ENCODE data around the gene CADM1. TPM values are rescaled to one million over a fixed set of nuclear protein-coding genes. Genes with fewer than 3 reads are reported as not detected.

Gene CADM1
- total and polyA plus RNA-seq, 2 donors (not counting 3 experiments of a cell fraction or from before 2014, with no cell fraction given): 0.52 to 2.6 TPM

DNA sequence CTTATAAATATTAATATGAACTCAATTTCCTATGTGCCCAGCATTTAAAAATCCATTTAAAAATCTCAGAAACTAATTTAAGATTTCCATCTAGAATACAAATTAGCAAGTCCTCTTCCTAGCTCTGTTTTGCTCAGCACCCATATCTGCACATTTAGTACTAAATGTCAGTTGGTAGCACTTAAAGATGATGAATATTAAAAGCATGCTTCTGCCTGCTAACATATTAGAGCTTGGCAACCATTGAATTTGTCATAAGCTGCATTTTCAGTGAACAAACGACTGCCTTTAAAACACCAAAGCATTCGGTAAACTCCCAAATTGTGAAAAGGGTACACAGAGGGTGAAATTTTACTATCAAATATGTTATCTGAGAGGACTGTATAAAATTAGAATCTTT, 177.7 kb downstream of the CADM1 start:
- no peaks in the 10 kb centered on the region for H3K4me1 ChIP-seq (ENCODE audit: control insufficient read depth, extremely low read depth, insufficient read depth, low read length)
- no peak overlapping the region for H3K4me3 ChIP-seq (replicated peaks in 1 of 3; ENCODE audit: insufficient read depth in 1 of 3, low read depth in 1 of 3, low read length in 3 of 3)
- no peaks in the 10 kb centered on the region for H3K79me2 ChIP-seq (ENCODE audit: control insufficient read depth, insufficient read depth, low read length)
- H2AFZ ChIP-seq (ENCODE audit: low read depth, low read length): no peak overlapping the region
- FAIRE-seq: no peak
- dilution Hi-C loops (cut with MboI; ENCODE audit: extremely low pct_ligation_motif_present, low sequenced_read_pairs): no loop called here
- no TSS peak for BruUV-seq (replicated peaks)
- no peaks in the 10 kb centered on the region for H4K20me1 ChIP-seq (replicated peaks; ENCODE audit: control insufficient read depth, extremely low read depth, insufficient read depth, low read length)
- H3K9me1 ChIP-seq (replicated peaks; ENCODE audit: control insufficient read depth, extremely low read depth, insufficient read depth, low read length): no peaks in the 10 kb centered on the region
- ChIA-PET CTCF (interaction anchor here (1.7 kb wide), 1 partner anchor 8 kb away, joined by 10 read pairs; no protein-coding TSS in a partner anchor), POLR2A (no interaction called here)
- intact Hi-C loops (cut with micrococcal nuclease): no loop called here
- H3K36me3 ChIP-seq (ENCODE audit: control insufficient read depth in 2 of 2, extremely low read depth in 1 of 2, insufficient read depth in 2 of 2, low read length in 2 of 2): no peaks in the 10 kb centered on the region
- H3K9ac ChIP-seq (replicated peaks; ENCODE audit: extremely low read depth, insufficient read depth, low read length): no peak overlapping the region
- TF ChIP-seq GATA2 (IDR thresholded peaks at IDR 0.05; ENCODE audit: insufficient read depth, insufficient read length, low read depth, low read length) (no peak), EZH2 (IDR thresholded peaks at IDR 0.05; ENCODE audit: borderline replicate concordance, low read depth, low read length, severe bottlenecking) (no peak), JUN (IDR thresholded peaks at IDR 0.05; ENCODE audit: borderline replicate concordance, insufficient read depth, insufficient read length, low read depth) (no peak), FOS (IDR thresholded peaks at IDR 0.05; ENCODE audit: borderline replicate concordance, insufficient read depth, low read length) (no peak)
- DNase-seq (ENCODE audit: low read depth, low spot score): no peak
- H3K4me2 ChIP-seq (ENCODE audit: insufficient read depth, low read length): no peak overlapping the region
- H3K27me3 ChIP-seq (ENCODE audit: control insufficient read depth in 2 of 2, insufficient read depth in 2 of 2, low read length in 2 of 2): no peaks in the 10 kb centered on the region
- no peak overlapping the region for H3K27ac ChIP-seq (ENCODE audit: insufficient read depth, low read depth, low read length)
- H3K9me3 ChIP-seq (replicated peaks; ENCODE audit: control insufficient read depth, insufficient read depth, low read length): no peaks in the 10 kb centered on the region

GRCh38 chr11:115325523-115325922, 178.7 kb downstream of the CADM1 start:
- no TSS peak for BruUV-seq (replicated peaks)
- no peaks in the 10 kb centered on the region for H3K79me2 ChIP-seq (ENCODE audit: control insufficient read depth, insufficient read depth, low read length)
- H3K4me1 ChIP-seq (ENCODE audit: control insufficient read depth, extremely low read depth, insufficient read depth, low read length): no peaks in the 10 kb centered on the region
- no peak overlapping the region for H3K4me3 ChIP-seq (replicated peaks in 1 of 3; ENCODE audit: insufficient read depth in 1 of 3, low read depth in 1 of 3, low read length in 3 of 3)
- no peak overlapping the region for H2AFZ ChIP-seq (ENCODE audit: low read depth, low read length)
- FAIRE-seq: no peak
- H3K9ac ChIP-seq (replicated peaks; ENCODE audit: extremely low read depth, insufficient read depth, low read length): no peak overlapping the region
- intact Hi-C loops (cut with micrococcal nuclease): no loop called here
- ChIA-PET CTCF (interaction anchor here (0.9 to 1.7 kb wide), 3 partner anchors 9 to 898 kb away, joined by 3 to 10 read pairs (median 4); no protein-coding TSS in a partner anchor), POLR2A (no interaction called here)
- H3K4me2 ChIP-seq (ENCODE audit: insufficient read depth, low read length): no peak overlapping the region
- H3K9me3 ChIP-seq (replicated peaks; ENCODE audit: control insufficient read depth, insufficient read depth, low read length): no peaks in the 10 kb centered on the region
- no peaks in the 10 kb centered on the region for H3K36me3 ChIP-seq (ENCODE audit: control insufficient read depth in 2 of 2, extremely low read depth in 1 of 2, insufficient read depth in 2 of 2, low read length in 2 of 2)
- dilution Hi-C loops (cut with MboI; ENCODE audit: extremely low pct_ligation_motif_present, low sequenced_read_pairs): no loop called here
- TF ChIP-seq EZH2 (IDR thresholded peaks at IDR 0.05; ENCODE audit: borderline replicate concordance, low read depth, low read length, severe bottlenecking) (no peak), POLR2A (IDR thresholded peaks at IDR 0.05; ENCODE audit: low read depth, low read length) (no peak), FOS (IDR thresholded peaks at IDR 0.05; ENCODE audit: borderline replicate concordance, insufficient read depth, low read length) (no peak), MYC (IDR thresholded peaks at IDR 0.05; ENCODE audit: low read depth, low read length) (no peak), POLR2AphosphoS5 (IDR thresholded peaks at IDR 0.05; ENCODE audit: insufficient read depth, low read depth, low read length) (no peak), MAX (IDR thresholded peaks at IDR 0.05; ENCODE audit: insufficient read depth, insufficient read length) (no peak), CTCF (IDR thresholded peaks at IDR 0.05; ENCODE audit: extremely low read depth in 1 of 2, insufficient read depth in 1 of 2, low read depth in 1 of 2, low read length in 2 of 2) (no peak), JUN (IDR thresholded peaks at IDR 0.05; ENCODE audit: borderline replicate concordance, insufficient read depth, insufficient read length, low read depth) (no peak), GATA2 (IDR thresholded peaks at IDR 0.05; ENCODE audit: insufficient read depth, insufficient read length, low read depth, low read length) (no peak)
- no peak overlapping the region for H3K27ac ChIP-seq (ENCODE audit: insufficient read depth, low read depth, low read length)
- no peak for DNase-seq (ENCODE audit: low read depth, low spot score)
- H3K27me3 ChIP-seq (ENCODE audit: control insufficient read depth in 2 of 2, insufficient read depth in 2 of 2, low read length in 2 of 2): no peaks in the 10 kb centered on the region
- no peaks in the 10 kb centered on the region for H4K20me1 ChIP-seq (replicated peaks; ENCODE audit: control insufficient read depth, extremely low read depth, insufficient read depth, low read length)
- H3K9me1 ChIP-seq (replicated peaks; ENCODE audit: control insufficient read depth, extremely low read depth, insufficient read depth, low read length): no peaks in the 10 kb centered on the region
